ENCODE results near the gene SMOC2. TPM values are rescaled to one million over a fixed set of nuclear protein-coding genes. Genes with fewer than 3 reads are reported as not detected.

The SMOC2 gene
- total and polyA plus RNA-seq, 2 donors = 61.1 to 176 TPM

- no peaks in the 10 kb centered on the region for H3K36me3 ChIP-seq (ENCODE audit: insufficient read depth)
- 95% methylated on average over 14 of the region's 14 CpGs for WGBS
- H3K27ac ChIP-seq (ENCODE audit: low read depth) = no peak overlapping the region
- DNase-seq (ENCODE audit: extremely low spot score) = no peak
- no peaks in the 10 kb centered on the region for H3K4me1 ChIP-seq (ENCODE audit: insufficient read depth)
- no peak overlapping the region for H3K4me3 ChIP-seq (ENCODE audit: low read depth, low read length)
These were observed 170.7 kb downstream of the SMOC2 start for GRCh38 chr6:168611691-168612090.

GRCh38 chr6:168612586-168612985, 171.6 kb downstream of the SMOC2 start:
- Histone ChIP-seq H3K27ac (ENCODE audit: low read depth) (no peak overlapping the region), H3K36me3 (ENCODE audit: insufficient read depth) (no peaks in the 10 kb centered on the region), H3K4me1 (ENCODE audit: insufficient read depth) (no peaks in the 10 kb centered on the region), H3K4me3 (ENCODE audit: low read depth, low read length) (no peak overlapping the region)
- 97% methylated on average over 13 of the region's 13 CpGs for WGBS
- no peak for DNase-seq (ENCODE audit: extremely low spot score)

- Histone ChIP-seq H3K4me1 (ENCODE audit: insufficient read depth) (no peaks in the 10 kb centered on the region), H3K4me3 (ENCODE audit: low read depth, low read length) (no peak overlapping the region), H3K27ac (ENCODE audit: low read depth) (no peak overlapping the region), H3K36me3 (ENCODE audit: insufficient read depth) (no peaks in the 10 kb centered on the region)
- WGBS = 90% methylated on average over 6 of the region's 6 CpGs
- DNase-seq (ENCODE audit: extremely low spot score) = no peak
These were observed 174.9 kb downstream of the SMOC2 start for GRCh38 chr6:168615837-168616236.

GRCh38 chr6:168616816-168617765, 176.1 kb downstream of the SMOC2 start:
- no peak for DNase-seq (ENCODE audit: extremely low spot score)
- 71% methylated on average over 21 of the region's 21 CpGs for WGBS
- Histone ChIP-seq H3K4me1 (ENCODE audit: insufficient read depth) (no peaks in the 10 kb centered on the region), H3K27ac (ENCODE audit: low read depth) (no peak overlapping the region), H3K36me3 (ENCODE audit: insufficient read depth) (no peaks in the 10 kb centered on the region), H3K4me3 (ENCODE audit: low read depth, low read length) (no peak overlapping the region)

- H3K27ac ChIP-seq (ENCODE audit: low read depth) = no peak overlapping the region
These were observed 177.7 kb downstream of the SMOC2 start for GRCh38 chr6:168618546-168619315.

GRCh38 chr6:168619560-168620314, 178.8 kb downstream of the SMOC2 start:
- no peaks in the 10 kb centered on the region for H3K36me3 ChIP-seq (ENCODE audit: insufficient read depth)
- WGBS = 63% methylated on average over 19 of the region's 19 CpGs
- H3K4me1 ChIP-seq (ENCODE audit: insufficient read depth) = no peaks in the 10 kb centered on the region
- H3K4me3 ChIP-seq (ENCODE audit: low read depth, low read length) = no peak overlapping the region
- H3K27ac ChIP-seq (ENCODE audit: low read depth) = no peak overlapping the region
- DNase-seq (ENCODE audit: extremely low spot score) = no peak

More at GRCh38 chr6:168618546-168619315, 177.7 kb downstream of the SMOC2 start:
- WGBS = 73% methylated on average over 21 of the region's 21 CpGs
- DNase-seq (ENCODE audit: extremely low spot score) = no peak
- H3K4me3 ChIP-seq (ENCODE audit: low read depth, low read length) = no peak overlapping the region
- H3K4me1 ChIP-seq (ENCODE audit: insufficient read depth) = no peaks in the 10 kb centered on the region
- H3K36me3 ChIP-seq (ENCODE audit: insufficient read depth) = no peaks in the 10 kb centered on the region

- no peak overlapping the region for H3K4me3 ChIP-seq (ENCODE audit: low read depth, low read length)
- H3K27ac ChIP-seq (ENCODE audit: low read depth) = no peak overlapping the region
- H3K36me3 ChIP-seq (ENCODE audit: insufficient read depth) = no peaks in the 10 kb centered on the region
- no peak for DNase-seq (ENCODE audit: extremely low spot score)
- WGBS = 66% methylated on average over 6 of the region's 6 CpGs
- H3K4me1 ChIP-seq (ENCODE audit: insufficient read depth) = no peaks in the 10 kb centered on the region
These were observed 179.6 kb downstream of the SMOC2 start for GRCh38 chr6:168620578-168620977.

GRCh38 chr6:168623736-168624135, 182.8 kb downstream of the SMOC2 start:
- Histone ChIP-seq H3K27ac (ENCODE audit: low read depth) (no peak overlapping the region), H3K36me3 (ENCODE audit: insufficient read depth) (no peaks in the 10 kb centered on the region), H3K4me3 (ENCODE audit: low read depth, low read length) (no peak overlapping the region), H3K4me1 (ENCODE audit: insufficient read depth) (no peaks in the 10 kb centered on the region)
- DNase-seq (ENCODE audit: extremely low spot score) = no peak
- WGBS = 91% methylated on average over 13 of the region's 13 CpGs

GRCh38 chr6:168624540-168624939, 183.6 kb downstream of the SMOC2 start:
- no peak for DNase-seq (ENCODE audit: extremely low spot score)
- WGBS = 97% methylated on average over 2 of the region's 2 CpGs
- no peaks in the 10 kb centered on the region for H3K4me1 ChIP-seq (ENCODE audit: insufficient read depth)
- no peaks in the 10 kb centered on the region for H3K36me3 ChIP-seq (ENCODE audit: insufficient read depth)
- H3K27ac ChIP-seq (ENCODE audit: low read depth) = no peak overlapping the region
- no peak overlapping the region for H3K4me3 ChIP-seq (ENCODE audit: low read depth, low read length)

GRCh38 chr6:168624948-168625347, 184.0 kb downstream of the SMOC2 start:
- no peaks in the 10 kb centered on the region for H3K4me1 ChIP-seq (ENCODE audit: insufficient read depth)
- H3K27ac ChIP-seq (ENCODE audit: low read depth) = no peak overlapping the region
- no peak for DNase-seq (ENCODE audit: extremely low spot score)
- 94% methylated on average over 15 of the region's 15 CpGs for WGBS
- no peak overlapping the region for H3K4me3 ChIP-seq (ENCODE audit: low read depth, low read length)
- H3K36me3 ChIP-seq (ENCODE audit: insufficient read depth) = no peaks in the 10 kb centered on the region

GRCh38 chr6:168625602-168626001, 184.6 kb downstream of the SMOC2 start:
- H3K36me3 ChIP-seq (ENCODE audit: insufficient read depth) = no peaks in the 10 kb centered on the region
- H3K4me3 ChIP-seq (ENCODE audit: low read depth, low read length) = no peak overlapping the region
- DNase-seq (ENCODE audit: extremely low spot score) = no peak
- H3K4me1 ChIP-seq (ENCODE audit: insufficient read depth) = no peaks in the 10 kb centered on the region
- 82% methylated on average over 18 of the region's 18 CpGs for WGBS
- H3K27ac ChIP-seq (ENCODE audit: low read depth) = no peak overlapping the region

GRCh38 chr6:168626046-168626602, 185.1 kb downstream of the SMOC2 start:
- 88% methylated on average over 19 of the region's 19 CpGs for WGBS
- Histone ChIP-seq H3K4me3 (ENCODE audit: low read depth, low read length) (no peak overlapping the region), H3K4me1 (ENCODE audit: insufficient read depth) (no peaks in the 10 kb centered on the region), H3K27ac (ENCODE audit: low read depth) (no peak overlapping the region), H3K36me3 (ENCODE audit: insufficient read depth) (no peaks in the 10 kb centered on the region)
- no peak for DNase-seq (ENCODE audit: extremely low spot score)

- no peaks in the 10 kb centered on the region for H3K4me1 ChIP-seq (ENCODE audit: insufficient read depth)
- no peaks in the 10 kb centered on the region for H3K36me3 ChIP-seq (ENCODE audit: insufficient read depth)
- no peak overlapping the region for H3K4me3 ChIP-seq (ENCODE audit: low read depth, low read length)
- 70% methylated on average over 8 of the region's 8 CpGs for WGBS
- H3K27ac ChIP-seq (ENCODE audit: low read depth) = no peak overlapping the region
- no peak for DNase-seq (ENCODE audit: extremely low spot score)
These were observed 186.7 kb downstream of the SMOC2 start for GRCh38 chr6:168627506-168628175.

All from urinary bladder (tissue), 4 donors.